ENCODE data around the gene R3HDM4.
"Not testable (repeated sequence)": the region's sequence is repeated elsewhere in the genome, so short reads cannot be mapped to it uniquely, and the experiment has no call there.

Gene R3HDM4

GRCh38 chr19:911197-912033 lies 1.6 kb downstream of the R3HDM4 start:
- no peak for DNase-seq

GRCh38 chr19:907183-907853 lies 5.7 kb downstream of the R3HDM4 start:
- DNase-seq, result peak; percentile 52

GRCh38 chr19:906480-906879 lies 6.5 kb downstream of the R3HDM4 start:
- peak; percentile 65 for DNase-seq

GRCh38 chr19:904545-904944 lies 8.5 kb downstream of the R3HDM4 start:
- no peak for DNase-seq

GRCh38 chr19:903266-903797 lies 9.7 kb downstream of the R3HDM4 start:
- no peak for DNase-seq

GRCh38 chr19:902446-903226 lies 10.4 kb downstream of the R3HDM4 start:
- DNase-seq, result no peak

- no peak for DNase-seq
These were observed 11.0 kb downstream of the R3HDM4 start for GRCh38 chr19:902093-902370.

- DNase-seq, result no peak
These were observed 11.6 kb downstream of the R3HDM4 start for GRCh38 chr19:901216-902092.

GRCh38 chr19:900302-901111 lies 12.5 kb downstream of the R3HDM4 start:
- peak; percentile 63 for DNase-seq

- DNase-seq, result no peak
These were observed 13.0 kb downstream of the R3HDM4 start for GRCh38 chr19:900043-900301.

GRCh38 chr19:899336-900042 lies 13.5 kb downstream of the R3HDM4 start:
- DNase-seq, result no peak

GRCh38 chr19:898663-899062 lies 14.4 kb downstream of the R3HDM4 start:
- no peak for DNase-seq

GRCh38 chr19:897442-898039 lies 15.5 kb downstream of the R3HDM4 start:
- no peak for DNase-seq

GRCh38 chr19:896999-897398 lies 16.0 kb downstream of the R3HDM4 start:
- DNase-seq, result no peak

- no peak for DNase-seq
These were observed 16.6 kb downstream of the R3HDM4 start for GRCh38 chr19:896434-896833.

GRCh38 chr19:892894-893689 lies 19.9 kb downstream of the R3HDM4 start, which contains the start of the genes MED16 and RNU6-9:
MED16 (minus strand) TSS chr19:893187; CDS start chr19:891131, 2,056 bp downstream.
RNU6-9 (plus strand) TSS chr19:893484.
- peak; percentile 94 for DNase-seq

GRCh38 chr19:892243-892893 lies 20.7 kb downstream of the R3HDM4 start:
- no peak for DNase-seq

- not testable (repeated sequence) for DNase-seq
These were observed 21.4 kb downstream of the R3HDM4 start for GRCh38 chr19:891421-892200.

Measured in CD4-positive, alpha-beta T cell treated with Interleukin-10 for 1 hour (primary cell).